ENCODE results near the gene SEPTIN2.

DNA sequence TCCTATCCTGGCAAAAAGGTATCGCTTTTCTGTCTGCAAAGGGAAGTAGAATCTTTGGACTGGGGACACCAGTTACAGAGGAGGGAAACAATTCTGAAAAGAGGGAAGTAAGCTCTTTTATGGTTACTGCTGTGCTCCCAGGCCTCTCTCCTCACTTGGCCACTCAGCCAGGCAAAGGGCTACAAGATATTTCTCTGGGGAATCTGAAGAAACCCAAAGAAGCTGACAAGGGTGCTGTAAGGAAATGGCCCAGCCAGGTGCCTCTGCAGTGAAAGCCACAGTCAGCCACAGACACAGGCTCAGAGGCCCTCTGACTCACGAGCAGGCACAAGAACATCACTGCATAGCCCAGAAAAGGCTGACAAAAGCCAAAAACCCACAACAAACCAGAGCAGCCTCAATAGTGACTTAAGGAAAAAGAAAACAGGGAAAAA is 6.0 kb upstream of the SEPTIN2 start:
- TF ChIP-seq POLR2A (IDR thresholded peaks at IDR 0.05; ENCODE audit: low read depth, low read length), result no peak
- no peak for TF ChIP-seq CTCF (IDR thresholded peaks at IDR 0.05; ENCODE audit: extremely low read depth in 1 of 2, insufficient read depth in 1 of 2, low read depth in 1 of 2, low read length in 2 of 2)
- TF ChIP-seq MYC (IDR thresholded peaks at IDR 0.05; ENCODE audit: low read depth, low read length), result no peak
- no peak for TF ChIP-seq POLR2AphosphoS5 (IDR thresholded peaks at IDR 0.05; ENCODE audit: insufficient read depth, low read depth, low read length)
- no peak for TF ChIP-seq EZH2 (IDR thresholded peaks at IDR 0.05; ENCODE audit: borderline replicate concordance, low read depth, low read length, severe bottlenecking)
- peak; percentile 11 for TF ChIP-seq FOS (IDR thresholded peaks at IDR 0.05; ENCODE audit: borderline replicate concordance, insufficient read depth, low read length)
- TF ChIP-seq, protein P1, sequence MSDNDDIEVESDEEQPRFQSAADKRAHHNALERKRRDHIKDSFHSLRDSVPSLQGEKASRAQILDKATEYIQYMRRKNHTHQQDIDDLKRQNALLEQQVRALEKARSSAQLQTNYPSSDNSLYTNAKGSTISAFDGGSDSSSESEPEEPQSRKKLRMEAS (IDR thresholded peaks at IDR 0.05; ENCODE audit: insufficient read depth, insufficient read length), result no peak
